NT2/D1 (cell line): ENCODE data around the gene PRKCB.

Experiments used
- SUZ12 ChIP-seq: IDR thresholded peaks from 2 replicates; pipeline ENCODE4 v1.6.1; 2011; ENCODE audit not compliant: insufficient read length, insufficient read depth; ENCODE audit errors: extremely low read depth
- YY1 ChIP-seq: IDR thresholded peaks from 2 replicates; pipeline ENCODE4 v1.6.1; 2011; ENCODE audit not compliant: insufficient read length, insufficient read depth
- ZNF274 ChIP-seq: IDR thresholded peaks from 2 replicates; pipeline ENCODE4 v1.6.1; 2011; ENCODE audit warnings: mild to moderate bottlenecking, low read depth, low read length

- TF ChIP-seq YY1: no peak
- TF ChIP-seq ZNF274: no peak
- TF ChIP-seq SUZ12: no peak
Observed at GRCh38 chr16:24138575-24138974, 302.8 kb downstream of the PRKCB start.
